ENCODE results near the gene CAMTA1. TPM values are rescaled to one million over a fixed set of nuclear protein-coding genes. Genes with fewer than 3 reads are reported as not detected.

Gene CAMTA1
- total RNA-seq, 4 donors from 2014 or later, result 86.3 to 170 (median 132) TPM

GRCh38 chr1:7670334-7671145 is 885.3 kb downstream of the CAMTA1 start:
- Histone ChIP-seq H3K9me3 (no peaks in the 10 kb centered on the region), H3K4me3 (no peak overlapping the region), H3K36me3 (no peaks in the 10 kb centered on the region), H3K27ac (no peak overlapping the region), H3K27me3 (peaks cover 11% of the 10 kb centered on the region), H3K4me1 (peaks cover 0 to 24% (median 11%) of the 10 kb centered on the region in 3 donors)
- WGBS, 2 donors (ENCODE audit: low coverage in 1 of 2), result 40% methylated on average over 3 of the region's 15 CpGs; no CpG with 5 or more reads in 1 of the 2 donors
- TF ChIP-seq EP300 (IDR thresholded peaks at IDR 0.05) (no peak), CTCF (IDR thresholded peaks at IDR 0.05) (no peak), POLR2A (IDR thresholded peaks at IDR 0.05) (no peak), POLR2AphosphoS5 (IDR thresholded peaks at IDR 0.05) (no peak)
- no peak for ATAC-seq

DNA sequence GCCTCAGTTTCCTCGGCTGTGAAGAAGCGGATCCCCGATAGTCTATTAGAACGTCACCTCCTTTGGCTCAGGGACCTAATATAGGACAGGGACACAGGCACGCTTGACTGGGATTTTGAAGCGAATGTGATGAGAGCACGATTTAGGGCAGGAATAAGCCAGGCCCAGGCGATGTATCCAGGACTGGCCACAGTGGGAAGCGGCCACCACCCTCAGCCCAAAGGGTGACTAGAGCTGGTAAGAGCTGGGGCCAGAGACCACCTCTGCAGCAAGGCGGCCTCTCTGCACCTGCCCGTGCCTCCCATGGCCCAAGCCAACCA is 885.9 kb downstream of the CAMTA1 start:
- no peaks in the 10 kb centered on the region for H3K36me3 ChIP-seq
- peaks cover 0 to 24% (median 11%) of the 10 kb centered on the region in 3 donors for H3K4me1 ChIP-seq
- no peaks in the 10 kb centered on the region for H3K9me3 ChIP-seq
- no peak overlapping the region for H3K27ac ChIP-seq
- no CpG with 5 or more reads among the region's 11 CpGs for WGBS, 2 donors (ENCODE audit: low coverage in 1 of 2)
- peaks cover 11% of the 10 kb centered on the region for H3K27me3 ChIP-seq
- no peak for ATAC-seq
- no peak for TF ChIP-seq POLR2AphosphoS5 (IDR thresholded peaks at IDR 0.05)
- no peak for TF ChIP-seq POLR2A (IDR thresholded peaks at IDR 0.05)
- no peak for TF ChIP-seq EP300 (IDR thresholded peaks at IDR 0.05)
- no peak for TF ChIP-seq CTCF (IDR thresholded peaks at IDR 0.05)
- H3K4me3 ChIP-seq, result no peak overlapping the region

- WGBS, 2 donors (ENCODE audit: low coverage in 1 of 2), result 50 to 82% methylated on average over 1 to 2 of the region's 5 CpGs
Observed at GRCh38 chr1:7671676-7672075, 886.4 kb downstream of the CAMTA1 start.

DNA sequence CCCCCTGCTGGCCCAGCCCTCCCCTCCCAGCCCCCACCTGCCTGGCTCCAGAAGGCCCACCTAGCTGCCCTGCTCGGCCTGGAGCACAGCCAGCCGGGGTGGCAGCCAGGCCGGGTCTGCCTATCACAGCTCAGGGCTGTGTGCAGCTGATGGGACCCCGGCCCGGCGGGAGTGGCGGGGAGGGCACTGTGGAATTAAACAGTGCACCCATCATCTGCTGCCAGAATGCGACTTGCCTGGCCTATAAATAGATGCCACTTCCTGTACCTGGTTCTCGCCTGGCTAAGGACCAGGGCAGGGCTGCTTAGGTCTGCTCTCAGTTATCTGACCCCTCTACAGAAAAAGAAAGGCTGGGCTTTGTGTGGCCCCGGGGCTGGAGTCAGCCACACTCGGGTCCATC is 887.6 kb downstream of the CAMTA1 start:
- Histone ChIP-seq H3K9me3 (no peaks in the 10 kb centered on the region), H3K36me3 (no peaks in the 10 kb centered on the region), H3K27me3 (peaks cover 11% of the 10 kb centered on the region), H3K4me3 (no peak overlapping the region), H3K4me1 (peaks cover 0 to 17% (median 8%) of the 10 kb centered on the region in 3 donors), H3K27ac (no peak overlapping the region)
- no peak for TF ChIP-seq CTCF (IDR thresholded peaks at IDR 0.05)
- TF ChIP-seq POLR2A (IDR thresholded peaks at IDR 0.05), result no peak
- TF ChIP-seq POLR2AphosphoS5 (IDR thresholded peaks at IDR 0.05), result no peak
- TF ChIP-seq EP300 (IDR thresholded peaks at IDR 0.05), result no peak
- WGBS, 2 donors (ENCODE audit: low coverage in 1 of 2), result 80% methylated on average over 1 of the region's 11 CpGs; no CpG with 5 or more reads in 1 of the 2 donors
- ATAC-seq, result no peak

More at GRCh38 chr1:7671676-7672075, 886.4 kb downstream of the CAMTA1 start:
- no peak overlapping the region for H3K4me3 ChIP-seq
- no peaks in the 10 kb centered on the region for H3K36me3 ChIP-seq
- H3K9me3 ChIP-seq, result no peaks in the 10 kb centered on the region
- H3K27me3 ChIP-seq, result peaks cover 11% of the 10 kb centered on the region
- TF ChIP-seq CTCF (IDR thresholded peaks at IDR 0.05), result no peak
- TF ChIP-seq POLR2AphosphoS5 (IDR thresholded peaks at IDR 0.05), result no peak
- no peak for TF ChIP-seq POLR2A (IDR thresholded peaks at IDR 0.05)
- TF ChIP-seq EP300 (IDR thresholded peaks at IDR 0.05), result no peak
- H3K4me1 ChIP-seq, result peaks cover 0 to 24% (median 11%) of the 10 kb centered on the region in 3 donors
- no peak for ATAC-seq
- H3K27ac ChIP-seq, result no peak overlapping the region

DNA sequence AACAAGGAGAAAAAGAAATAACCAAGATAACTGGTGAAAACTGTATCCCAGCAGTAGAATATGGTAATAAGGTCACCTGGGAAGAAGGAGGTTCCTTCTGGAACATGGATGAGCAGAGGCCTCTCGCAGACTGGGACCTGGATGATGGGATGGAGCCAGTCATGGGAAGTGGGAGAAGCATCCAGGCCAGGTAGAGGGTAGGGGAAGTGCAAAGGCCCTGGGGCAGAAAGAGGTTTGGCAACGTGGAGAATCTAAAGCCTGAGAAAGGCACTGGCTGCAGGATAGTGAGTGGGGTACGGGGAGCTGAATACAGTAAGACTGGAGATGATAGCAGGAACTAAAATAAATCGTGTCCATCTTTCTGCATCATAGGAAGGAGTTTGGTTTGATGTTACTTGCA is 889.7 kb downstream of the CAMTA1 start:
- WGBS, 2 donors (ENCODE audit: low coverage in 1 of 2), result 65 to 87% methylated on average over 3 of the region's 4 CpGs
- TF ChIP-seq CTCF (IDR thresholded peaks at IDR 0.05), result no peak
- no peak for TF ChIP-seq EP300 (IDR thresholded peaks at IDR 0.05)
- TF ChIP-seq POLR2AphosphoS5 (IDR thresholded peaks at IDR 0.05), result no peak
- no peak for TF ChIP-seq POLR2A (IDR thresholded peaks at IDR 0.05)
- H3K4me1 ChIP-seq, result peaks cover 0 to 12% (median 5%) of the 10 kb centered on the region in 3 donors

More for the DNA sequence above, 889.7 kb downstream of the CAMTA1 start:
- H3K4me3 ChIP-seq, result no peak overlapping the region
- H3K27ac ChIP-seq, result no peak overlapping the region
- peaks cover 8% of the 10 kb centered on the region for H3K27me3 ChIP-seq
- no peaks in the 10 kb centered on the region for H3K36me3 ChIP-seq
- no peaks in the 10 kb centered on the region for H3K9me3 ChIP-seq
- ATAC-seq, result no peak
